Osteoblast (primary cell): ENCODE data around the gene SSR1. TPM values are rescaled to one million over a fixed set of nuclear protein-coding genes. Genes with fewer than 3 reads are reported as not detected.

Source experiments
- DNase-seq: peaks from one replicate; pipeline ENCODE4 v3.0.0; 2011; ENCODE audit warnings: low spot score, mixed read lengths; ENCODE audit not compliant: insufficient read length; ENCODE audit errors: missing footprints
- H2AFZ ChIP-seq: 2 replicates; pipeline ENCODE4 v1.6.0; 2011; ENCODE audit warnings: mild to moderate bottlenecking, low read length
- H3K27ac ChIP-seq: 2 replicates; pipeline ENCODE4 v1.5.1; 2011; ENCODE audit warnings: mild to moderate bottlenecking, low read depth, low read length, moderate library complexity
- H3K27me3 ChIP-seq: 2 replicates; pipeline ENCODE4 v1.6.0; 2012; ENCODE audit warnings: mild to moderate bottlenecking, control low read depth, inconsistent platforms, low read length, moderate library complexity; ENCODE audit not compliant: insufficient read depth
- H3K36me3 ChIP-seq: 2 replicates; pipeline ENCODE4 v1.5.1; 2011; ENCODE audit warnings: mild to moderate bottlenecking, low read length, control low read depth, moderate library complexity; ENCODE audit not compliant: insufficient read depth
- H3K4me1 ChIP-seq: 2 replicates; pipeline ENCODE4 v1.5.1; 2011; ENCODE audit warnings: mild to moderate bottlenecking, low read length, control low read depth, moderate library complexity; ENCODE audit not compliant: insufficient read depth
- H3K4me2 ChIP-seq: 2 replicates; pipeline ENCODE4 v1.6.0; 2011; ENCODE audit warnings: mild to moderate bottlenecking, low read length; ENCODE audit not compliant: insufficient read depth
- H3K4me3 ChIP-seq: fragments of 200-600 bp; sonication (generic); 3 replicates; pipeline ENCODE4 v1.5.1; 2012; ENCODE audit warnings: mild to moderate bottlenecking, low read length, inconsistent platforms; ENCODE audit not compliant: insufficient read depth
- H3K79me2 ChIP-seq: 2 replicates; pipeline ENCODE4 v1.6.0; 2012; ENCODE audit warnings: mild to moderate bottlenecking, low read length, control low read depth, inconsistent platforms; ENCODE audit not compliant: insufficient read depth
- H3K9me3 ChIP-seq: 2 replicates; pipeline ENCODE4 v1.5.1; 2011; ENCODE audit warnings: low read depth, low read length, control low read depth
- H4K20me1 ChIP-seq: 2 replicates; pipeline ENCODE4 v1.6.0; 2012; ENCODE audit warnings: mild to moderate bottlenecking, low read length, control low read depth; ENCODE audit not compliant: insufficient read depth
- total RNA-seq: library from RNA; depleted of rRNA; stranded (reverse); fragments of >200 nt; gene quantifications from 2 replicates; pipeline ENCODE4 v1.2.3, GENCODE V29; 2012
- TF ChIP-seq, protein P1 (sequence below): IDR thresholded peaks from 2 replicates; pipeline ENCODE4 v1.5.1; 2011; ENCODE audit warnings: mild to moderate bottlenecking, low read depth, low read length, moderate library complexity; ENCODE audit errors: extremely low read depth

The SSR1 gene
- total RNA-seq, 1 donor, result 89.4 TPM

GRCh38 chr6:7298113-7298512 is 14.9 kb downstream of the SSR1 start:
- H3K9me3 ChIP-seq, result no peaks in the 10 kb centered on the region
- peaks cover 93% of the 10 kb centered on the region for H3K36me3 ChIP-seq
- H4K20me1 ChIP-seq, result peaks cover 5% of the 10 kb centered on the region
- TF ChIP-seq, protein P1, sequence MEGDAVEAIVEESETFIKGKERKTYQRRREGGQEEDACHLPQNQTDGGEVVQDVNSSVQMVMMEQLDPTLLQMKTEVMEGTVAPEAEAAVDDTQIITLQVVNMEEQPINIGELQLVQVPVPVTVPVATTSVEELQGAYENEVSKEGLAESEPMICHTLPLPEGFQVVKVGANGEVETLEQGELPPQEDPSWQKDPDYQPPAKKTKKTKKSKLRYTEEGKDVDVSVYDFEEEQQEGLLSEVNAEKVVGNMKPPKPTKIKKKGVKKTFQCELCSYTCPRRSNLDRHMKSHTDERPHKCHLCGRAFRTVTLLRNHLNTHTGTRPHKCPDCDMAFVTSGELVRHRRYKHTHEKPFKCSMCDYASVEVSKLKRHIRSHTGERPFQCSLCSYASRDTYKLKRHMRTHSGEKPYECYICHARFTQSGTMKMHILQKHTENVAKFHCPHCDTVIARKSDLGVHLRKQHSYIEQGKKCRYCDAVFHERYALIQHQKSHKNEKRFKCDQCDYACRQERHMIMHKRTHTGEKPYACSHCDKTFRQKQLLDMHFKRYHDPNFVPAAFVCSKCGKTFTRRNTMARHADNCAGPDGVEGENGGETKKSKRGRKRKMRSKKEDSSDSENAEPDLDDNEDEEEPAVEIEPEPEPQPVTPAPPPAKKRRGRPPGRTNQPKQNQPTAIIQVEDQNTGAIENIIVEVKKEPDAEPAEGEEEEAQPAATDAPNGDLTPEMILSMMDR, result no peak
- H2AFZ ChIP-seq, result no peak overlapping the region
- peaks cover 31% of the 10 kb centered on the region for H3K79me2 ChIP-seq
- no peak overlapping the region for H3K27ac ChIP-seq
- H3K4me3 ChIP-seq, result no peak overlapping the region
- DNase-seq, result no peak
- H3K4me1 ChIP-seq, result no peaks in the 10 kb centered on the region
- no peaks in the 10 kb centered on the region for H3K27me3 ChIP-seq
- H3K4me2 ChIP-seq, result no peak overlapping the region

- H3K79me2 ChIP-seq, result peaks cover 25% of the 10 kb centered on the region
- H3K9me3 ChIP-seq, result no peaks in the 10 kb centered on the region
Observed at GRCh38 chr6:7296602-7297001, 16.4 kb downstream of the SSR1 start.

DNA sequence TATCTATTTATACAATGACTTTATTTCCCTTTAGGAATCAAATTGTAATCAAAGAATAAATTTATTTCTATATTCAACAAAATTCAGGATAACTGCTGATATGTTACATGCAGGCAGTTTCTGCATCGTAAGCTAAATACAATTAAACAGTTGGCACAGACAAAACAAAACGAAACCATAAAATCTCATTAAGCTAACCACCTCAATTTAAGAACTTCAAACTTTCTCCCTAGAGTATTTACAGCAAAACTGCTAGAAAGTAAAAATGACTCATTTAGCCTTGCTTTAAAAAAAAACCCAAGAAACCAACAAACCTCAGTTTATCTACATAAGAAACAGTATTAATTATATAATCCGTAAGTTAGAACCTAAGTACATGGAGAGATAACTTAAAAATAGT is 17.1 kb downstream of the SSR1 start:
- Histone ChIP-seq H3K9me3 (no peaks in the 10 kb centered on the region), H2AFZ (no peak overlapping the region), H4K20me1 (peaks cover 5% of the 10 kb centered on the region), H3K4me2 (no peak overlapping the region), H3K36me3 (peaks cover 93% of the 10 kb centered on the region), H3K79me2 (peaks cover 18% of the 10 kb centered on the region), H3K4me3 (no peak overlapping the region), H3K4me1 (no peaks in the 10 kb centered on the region), H3K27me3 (no peaks in the 10 kb centered on the region), H3K27ac (no peak overlapping the region)
- no peak for DNase-seq
- TF ChIP-seq, protein P1, result no peak

More at GRCh38 chr6:7296602-7297001, 16.4 kb downstream of the SSR1 start:
- Histone ChIP-seq H2AFZ (no peak overlapping the region), H3K4me1 (no peaks in the 10 kb centered on the region), H3K27ac (no peak overlapping the region), H3K27me3 (no peaks in the 10 kb centered on the region), H4K20me1 (peaks cover 5% of the 10 kb centered on the region), H3K4me3 (no peak overlapping the region), H3K36me3 (peaks cover 94% of the 10 kb centered on the region), H3K4me2 (no peak overlapping the region)
- DNase-seq, result no peak
- TF ChIP-seq, protein P1, result no peak

DNA sequence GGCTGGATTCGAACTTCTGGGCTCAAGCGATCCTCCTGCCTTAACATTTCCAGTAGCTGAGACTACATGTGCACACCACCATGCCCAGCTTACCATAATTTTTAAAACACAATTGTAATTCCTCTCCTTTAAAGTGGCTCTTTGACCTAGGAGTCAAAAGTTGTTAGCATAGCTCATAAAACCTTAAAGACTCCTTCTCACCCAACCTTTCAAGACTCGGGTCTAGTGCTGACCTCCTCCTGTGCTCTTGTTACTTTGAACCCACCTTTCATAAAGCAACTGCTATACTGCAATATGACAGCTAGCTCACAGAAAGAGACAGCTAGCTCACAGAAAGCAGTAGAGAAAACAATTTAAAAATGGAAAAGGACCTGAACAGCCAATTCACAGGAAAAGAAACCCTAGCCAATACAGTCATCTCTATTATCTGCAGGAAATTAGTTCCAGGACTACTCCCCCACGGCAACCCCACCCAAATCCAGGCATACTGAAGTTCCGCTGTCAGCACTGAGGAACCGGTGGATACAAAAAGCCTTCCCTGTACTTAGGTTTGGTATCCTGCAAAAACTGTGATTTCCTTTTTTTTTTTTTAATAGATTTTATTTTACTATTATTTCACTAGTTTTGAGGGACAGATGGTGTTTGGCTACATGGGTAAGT is 20.3 kb downstream of the SSR1 start:
- Histone ChIP-seq H3K79me2 (peaks cover 7% of the 10 kb centered on the region), H4K20me1 (peaks cover 5% of the 10 kb centered on the region), H3K27me3 (no peaks in the 10 kb centered on the region), H3K36me3 (peaks cover 93% of the 10 kb centered on the region), H2AFZ (no peak overlapping the region), H3K4me2 (no peak overlapping the region), H3K4me3 (no peak overlapping the region), H3K9me3 (no peaks in the 10 kb centered on the region), H3K27ac (no peak overlapping the region), H3K4me1 (no peaks in the 10 kb centered on the region)
- DNase-seq, result no peak
- TF ChIP-seq, protein P1, result no peak
